HepG2 (cell line): ENCODE measurements around the gene ZNF665. TPM values are rescaled to one million over a fixed set of nuclear protein-coding genes. Genes with fewer than 3 reads are reported as not detected.
A peak's percentile ranks its signal among the peaks of the same experiment; 100 is the strongest.

ENCODE experiments used
- ASH2L ChIP-seq: fragments of 300-600, 200-600 bp; sonication (generic); IDR thresholded peaks from 2 replicates; pipeline ENCODE4 v1.7.0; 2017; ENCODE audit warnings: low read depth, mild to moderate bottlenecking, moderate library complexity, mixed read lengths, low read length; ENCODE audit not compliant: insufficient read length
- CBX5 ChIP-seq: sonication (generic); formaldehyde crosslinking; IDR thresholded peaks from 2 replicates; pipeline ENCODE4 v1.4.0; 2020; ENCODE audit warnings: missing genetic modification reagents, borderline replicate concordance
- EZH2 ChIP-seq: conservative IDR thresholded peaks from 2 replicates; pipeline ENCODE4 v1.6.1; 2012; ENCODE audit warnings: mild to moderate bottlenecking, low read depth, low read length, moderate library complexity
- FOXA3 ChIP-seq: IDR thresholded peaks from 2 replicates; pipeline ENCODE4 v1.6.1; 2016; ENCODE audit warnings: missing genetic modification reagents, missing compliant biosample characterization
- FOXO1 ChIP-seq: sonication (generic); formaldehyde crosslinking; IDR thresholded peaks from 2 replicates; pipeline ENCODE4 v1.4.0; 2020; ENCODE audit warnings: missing genetic modification reagents
- GABPA ChIP-seq, 2 experiments: IDR thresholded peaks; 2 replicates each; pipeline ENCODE4 v1.6.1; 2011 to 2016; ENCODE audit warnings: low read depth in 2 of 2, low read length in 1 of 2, missing biosample characterization in 1 of 2, missing genetic modification characterization in 1 of 2
- HNF4A ChIP-seq: sonication (generic); formaldehyde crosslinking; IDR thresholded peaks from 2 replicates; pipeline ENCODE4 v1.4.0; 2020; ENCODE audit warnings: missing genetic modification reagents
- IRF2 ChIP-seq: IDR thresholded peaks from 2 replicates; pipeline ENCODE4 v1.6.1; 2018; ENCODE audit warnings: missing genetic modification reagents, missing compliant biosample characterization
- MEIS1 ChIP-seq: sonication (generic); formaldehyde crosslinking; IDR thresholded peaks from 2 replicates; pipeline ENCODE4 v1.9.0; 2021; ENCODE audit warnings: mild to moderate bottlenecking, missing genetic modification reagents, moderate library complexity, borderline replicate concordance
- MIXL1 ChIP-seq: IDR thresholded peaks from 2 replicates; pipeline ENCODE4 v1.6.1; 2016
- NR2F6 ChIP-seq, 2 experiments: IDR thresholded peaks; 2 replicates each; pipeline ENCODE4 v1.6.1; 2016; ENCODE audit warnings: antibody characterized with exemption in 1 of 2, mild to moderate bottlenecking in 1 of 2
- SMARCC2 ChIP-seq: fragments of 450-650 bp; IDR thresholded peaks from 2 replicates; pipeline ENCODE4 v1.6.1; 2017; ENCODE audit warnings: antibody characterized with exemption, mild to moderate bottlenecking
- TAF15 ChIP-seq: fragments of 200-400 bp; formaldehyde crosslinking; IDR thresholded peaks from one replicate; pipeline ENCODE4 v1.6.1; 2018; ENCODE audit warnings: mild to moderate bottlenecking, low read depth, low read length; ENCODE audit not compliant: poor library complexity, severe bottlenecking
- TCF7 ChIP-seq: sonication (generic); IDR thresholded peaks from 2 replicates; pipeline ENCODE4 v1.6.1; 2016; ENCODE audit warnings: antibody characterized with exemption, low read depth
- TEAD3 ChIP-seq: optimal IDR thresholded peaks from 2 replicates; pipeline ENCODE3; 2016; ENCODE audit warnings: borderline replicate concordance
- ZBTB26 ChIP-seq: IDR thresholded peaks from 2 replicates; pipeline ENCODE4 v1.6.1; 2016; ENCODE audit warnings: missing compliant biosample characterization, missing genetic modification reagents, borderline replicate concordance
- ZMYM2 ChIP-seq: sonication (generic); formaldehyde crosslinking; IDR thresholded peaks from 2 replicates; pipeline ENCODE4 v1.8.0; 2022; ENCODE audit warnings: mild to moderate bottlenecking, missing genetic modification reagents
- ZNF3 ChIP-seq: IDR thresholded peaks from 2 replicates; pipeline ENCODE4 v1.7.0; 2017; ENCODE audit warnings: inconsistent platforms
- ZNF484 ChIP-seq: sonication (generic); formaldehyde crosslinking; IDR thresholded peaks from 2 replicates; pipeline ENCODE4 v1.5.1; 2020; ENCODE audit warnings: mild to moderate bottlenecking, low read depth, missing genetic modification reagents, borderline replicate concordance
- ZNF530 ChIP-seq: sonication (generic); formaldehyde crosslinking; IDR thresholded peaks from 2 replicates; pipeline ENCODE4 v1.5.0; 2020; ENCODE audit warnings: low read depth, mild to moderate bottlenecking, missing genetic modification reagents
- ZNF614 ChIP-seq: IDR thresholded peaks from 2 replicates; pipeline ENCODE4 v1.6.1; 2018; ENCODE audit warnings: missing biosample characterization, missing genetic modification reagents, inconsistent platforms, borderline replicate concordance
- ZNF703 ChIP-seq: sonication (generic); formaldehyde crosslinking; IDR thresholded peaks from 2 replicates; pipeline ENCODE4 v1.5.1; 2020; ENCODE audit warnings: missing genetic modification reagents, mild to moderate bottlenecking, moderate library complexity, borderline replicate concordance
- ZNF720 ChIP-seq: sonication (generic); formaldehyde crosslinking; IDR thresholded peaks from 2 replicates; pipeline ENCODE4 v1.4.0; 2020; ENCODE audit warnings: missing genetic modification reagents
- ZNF788 ChIP-seq: sonication (generic); formaldehyde crosslinking; IDR thresholded peaks from 2 replicates; pipeline ENCODE4 v1.5.0; 2020; ENCODE audit warnings: mild to moderate bottlenecking, missing genetic modification reagents, borderline replicate concordance
- ZSCAN12 ChIP-seq: sonication (generic); formaldehyde crosslinking; IDR thresholded peaks from 2 replicates; pipeline ENCODE4 v1.9.0; 2021; ENCODE audit warnings: mild to moderate bottlenecking, missing genetic modification reagents
- polyA plus RNA-seq, 8 experiments: library from polyadenylated mRNA; depleted of rRNA in 3 of 8; stranded (reverse) in 7 of 8; unstranded in 1 of 8; fragments of >200 nt; fragmentation: Illumina TruSeq in 4 of 8; extraction: Trizol in 4 of 8; gene quantifications; 2 replicates each; pipeline versions ENCODE4 v1.2.1 to v1.2.3, GENCODE V29; 2011 to 2016; ENCODE audit warnings: low read depth in 4 of 8, missing spikeins in 1 of 8, mixed read lengths in 1 of 8; ENCODE audit not compliant: insufficient read depth in 1 of 8
- total RNA-seq, 5 experiments: library from RNA; depleted of rRNA; stranded (reverse); fragments of >200 nt; fragmentation: Illumina TruSeq; extraction: Trizol; gene quantifications; 2 replicates each; pipeline ENCODE4 v1.2.3, GENCODE V29; 2016; ENCODE audit warnings: low read depth in 1 of 5
- TF ChIP-seq, protein P1 (sequence below): IDR thresholded peaks from 2 replicates; pipeline ENCODE4 v1.6.1; 2016; ENCODE audit warnings: low read depth, borderline replicate concordance

ZNF665 gene
- total and polyA plus RNA-seq, 2 of the 13 experiments (the other 11 are each of a cell fraction or from before 2014, with no cell fraction given): 0.45 to 0.49 TPM

DNA sequence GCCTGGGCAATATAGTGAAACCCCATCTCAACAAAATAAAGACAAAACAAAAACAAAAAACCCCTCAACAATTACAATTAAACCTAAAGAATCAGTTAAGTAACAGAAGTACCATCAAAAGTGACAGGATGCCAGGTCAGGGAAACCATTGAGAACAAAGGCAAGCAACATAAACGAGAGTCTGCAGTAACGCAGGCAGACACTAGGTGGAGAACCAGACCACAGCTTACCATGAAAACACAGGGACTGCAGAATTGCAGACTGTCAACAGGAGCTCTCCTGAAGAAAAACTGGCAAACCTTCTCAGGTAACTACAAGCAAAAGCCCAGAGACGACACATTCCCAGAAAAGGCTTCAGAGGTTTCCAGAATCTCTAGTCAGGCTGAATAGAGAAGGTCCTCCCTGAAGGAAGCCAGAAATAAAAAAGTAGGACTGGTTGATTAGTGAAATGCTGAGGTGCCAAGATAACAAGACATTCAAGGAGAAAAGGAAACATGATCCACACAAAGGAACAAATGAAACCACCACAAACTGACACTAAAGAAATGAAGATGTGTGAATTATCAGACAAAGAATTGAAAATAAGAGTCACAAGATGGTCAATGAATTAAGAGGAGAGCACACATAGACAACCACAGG lies 2.2 kb upstream of the ZNF665 start (continued):
- no peak for TF ChIP-seq ZBTB26 (CRISPR knock-in tag)
- TF ChIP-seq CBX5 (CRISPR knock-in tag): 0 out of 2 replicates have a peak, but pooled peaks have one; percentile 32
- TF ChIP-seq FOXA3 (CRISPR knock-in tag): peak; percentile 27; the same call in 1 of the 2 replicates
- TF ChIP-seq NR2F6 (IDR thresholded peaks at IDR 0.05): no peak
- TF ChIP-seq NR2F6 (CRISPR knock-in tag; IDR thresholded peaks at IDR 0.05): no peak
- TF ChIP-seq SMARCC2: no peak
- TF ChIP-seq EZH2: no peak
- no peak for TF ChIP-seq ZNF614 (CRISPR knock-in tag)
- no peak for TF ChIP-seq ZNF703 (CRISPR knock-in tag)
- no peak for TF ChIP-seq ZNF484
- TF ChIP-seq TAF15: no peak
- no peak for TF ChIP-seq HNF4A
- no peak for TF ChIP-seq ZNF720 (CRISPR knock-in tag)
- no peak for TF ChIP-seq ASH2L
- TF ChIP-seq ZNF3 (CRISPR knock-in tag): no peak
- no peak for TF ChIP-seq MEIS1
- no peak for TF ChIP-seq MIXL1 (CRISPR knock-in tag)
- TF ChIP-seq ZSCAN12: no peak
- no peak for TF ChIP-seq ZNF788
- TF ChIP-seq, protein P1, sequence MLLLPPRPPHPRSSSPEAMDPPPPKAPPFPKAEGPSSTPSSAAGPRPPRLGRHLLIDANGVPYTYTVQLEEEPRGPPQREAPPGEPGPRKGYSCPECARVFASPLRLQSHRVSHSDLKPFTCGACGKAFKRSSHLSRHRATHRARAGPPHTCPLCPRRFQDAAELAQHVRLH (CRISPR knock-in tag): 0 out of 2 replicates have a peak, but pooled peaks have one; percentile 50
- no peak for TF ChIP-seq ZNF530 (CRISPR knock-in tag)
- TF ChIP-seq TEAD3 (CRISPR knock-in tag): peak; percentile 25
- no peak; the same call in 1 of the 2 replicates for TF ChIP-seq IRF2 (CRISPR knock-in tag)
- TF ChIP-seq TCF7: no peak
- TF ChIP-seq FOXO1 (CRISPR knock-in tag): peak; percentile 52; the same call in 1 of the 2 replicates
- no peak for TF ChIP-seq GABPA (IDR thresholded peaks at IDR 0.05; ENCODE audit: low read depth, low read length)
- TF ChIP-seq GABPA (CRISPR knock-in tag; IDR thresholded peaks at IDR 0.05; ENCODE audit: low read depth): no peak
- no peak for TF ChIP-seq ZMYM2 (CRISPR knock-in tag)
